Measurements from ENCODE around the gene CA12.

GRCh38 chr15:63409179-63409578 is 27.5 kb upstream of the CA12 start:
- TF ChIP-seq GLIS3 (CRISPR knock-in tag; IDR thresholded peaks at IDR 0.05) (no peak), OSR1 (CRISPR knock-in tag; IDR thresholded peaks at IDR 0.05) (no peak), ARNTL (CRISPR knock-in tag; IDR thresholded peaks at IDR 0.05; ENCODE audit: borderline replicate concordance, low read depth) (no peak), ZFP30 (CRISPR knock-in tag; IDR thresholded peaks at IDR 0.05) (no peak)
